Uterus (tissue), 2 donors: ENCODE data around the gene CHRDL2.

Source experiments
- POLR2A ChIP-seq, 2 donors: fragments of 450-650 bp; IDR thresholded peaks; one replicate each; pipeline ENCODE4 v1.6.1; 2016; ENCODE audit warnings: antibody characterized with exemption in 2 of 2, mild to moderate bottlenecking in 1 of 2, moderate library complexity in 1 of 2
- TF ChIP-seq, protein P1 (sequence below), 4 experiments: fragments of 200-600 bp in 2 of 4; fragments of 450-650 bp in 2 of 4; sonication (generic) in 2 of 4; IDR thresholded peaks; one replicate each; pipeline ENCODE4 v1.5.1; 2016 to 2019; ENCODE audit warnings: antibody characterized with exemption in 4 of 4, mild to moderate bottlenecking in 2 of 4, moderate library complexity in 1 of 4

DNA sequence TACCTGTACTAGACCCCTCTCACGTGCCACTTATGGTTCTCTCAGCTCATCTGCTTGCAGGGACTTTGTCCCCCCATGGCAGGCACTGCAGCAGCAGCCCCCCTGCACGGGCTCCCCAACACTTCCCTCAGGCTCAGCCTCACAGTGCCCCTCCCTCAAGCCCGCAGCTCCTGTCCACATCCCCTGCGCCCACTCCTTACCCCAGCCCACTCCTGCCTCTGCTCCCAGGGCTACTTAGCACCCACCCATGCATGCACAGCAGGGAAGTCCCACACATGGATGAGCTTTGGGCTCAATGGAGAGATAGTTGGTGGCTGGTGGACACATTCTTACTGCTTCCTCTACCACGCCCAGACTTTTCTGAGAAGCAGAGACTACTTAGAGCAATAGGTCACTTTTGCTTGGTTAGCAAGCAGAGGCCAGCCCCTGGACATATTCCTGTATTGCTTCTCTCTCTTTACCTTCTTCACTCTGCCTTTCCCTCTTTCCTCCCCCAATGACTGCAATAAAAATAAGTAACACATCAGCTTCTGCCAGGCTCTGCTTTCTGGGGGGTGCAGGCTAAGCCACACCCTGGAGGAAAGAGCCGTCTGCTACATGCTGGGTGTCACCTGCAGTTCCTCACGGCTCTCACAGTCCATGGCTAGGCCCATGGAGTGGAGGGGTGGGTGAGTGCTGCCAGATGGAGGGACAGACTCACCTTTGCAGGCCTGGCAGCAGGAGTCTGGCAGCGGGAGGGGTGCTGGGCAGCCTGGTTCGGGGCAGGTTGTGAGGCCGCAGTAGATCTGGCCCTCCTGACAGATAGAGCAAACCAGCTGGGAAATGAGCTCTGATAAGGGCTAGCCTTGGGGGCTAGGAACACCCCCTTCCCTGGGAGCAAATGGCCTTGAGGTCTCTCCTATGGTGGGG lies 23.4 kb downstream of the CHRDL2 start:
- TF ChIP-seq, protein P1, sequence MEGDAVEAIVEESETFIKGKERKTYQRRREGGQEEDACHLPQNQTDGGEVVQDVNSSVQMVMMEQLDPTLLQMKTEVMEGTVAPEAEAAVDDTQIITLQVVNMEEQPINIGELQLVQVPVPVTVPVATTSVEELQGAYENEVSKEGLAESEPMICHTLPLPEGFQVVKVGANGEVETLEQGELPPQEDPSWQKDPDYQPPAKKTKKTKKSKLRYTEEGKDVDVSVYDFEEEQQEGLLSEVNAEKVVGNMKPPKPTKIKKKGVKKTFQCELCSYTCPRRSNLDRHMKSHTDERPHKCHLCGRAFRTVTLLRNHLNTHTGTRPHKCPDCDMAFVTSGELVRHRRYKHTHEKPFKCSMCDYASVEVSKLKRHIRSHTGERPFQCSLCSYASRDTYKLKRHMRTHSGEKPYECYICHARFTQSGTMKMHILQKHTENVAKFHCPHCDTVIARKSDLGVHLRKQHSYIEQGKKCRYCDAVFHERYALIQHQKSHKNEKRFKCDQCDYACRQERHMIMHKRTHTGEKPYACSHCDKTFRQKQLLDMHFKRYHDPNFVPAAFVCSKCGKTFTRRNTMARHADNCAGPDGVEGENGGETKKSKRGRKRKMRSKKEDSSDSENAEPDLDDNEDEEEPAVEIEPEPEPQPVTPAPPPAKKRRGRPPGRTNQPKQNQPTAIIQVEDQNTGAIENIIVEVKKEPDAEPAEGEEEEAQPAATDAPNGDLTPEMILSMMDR (IDR thresholded peaks at IDR 0.05) = no peak
- TF ChIP-seq POLR2A (IDR thresholded peaks at IDR 0.05) = no peak
